Activated T-cell treated with anti-CD3 and anti-CD28 coated beads, Interleukin-2, amount 50 U/mL, for 4 hours (primary cell): Measurements from ENCODE around the gene MYMK. TPM values are rescaled to one million over a fixed set of nuclear protein-coding genes. Genes with fewer than 3 reads are reported as not detected.

Experiments
- ATAC-seq, 2 donors: fragments of 200-7000 bp; cut with Tn5 transposase; one replicate each; pipeline ENCODE4 v1.10.0; 2021
- DNase-seq: peaks from one replicate; pipeline ENCODE4 v3.0.0-alpha.2; 2020
- H3K27me3 Mint-ChIP-seq: one replicate; pipeline ENCODE4 v1.8.0; 2021; ENCODE audit warnings: low read depth, mixed read lengths
- H3K36me3 Mint-ChIP-seq: one replicate; pipeline ENCODE4 v1.8.0; 2022; ENCODE audit warnings: mixed read lengths; ENCODE audit not compliant: insufficient read depth
- H3K4me1 Mint-ChIP-seq: one replicate; pipeline ENCODE4 v1.8.0; 2021; ENCODE audit warnings: low read depth, mixed read lengths
- H3K4me3 Mint-ChIP-seq: one replicate; pipeline ENCODE4 v1.8.0; 2021; ENCODE audit warnings: mild to moderate bottlenecking, moderate library complexity, mixed read lengths
- H3K9me3 Mint-ChIP-seq: one replicate; pipeline ENCODE4 v1.8.0; 2021; ENCODE audit warnings: mixed read lengths
- total RNA-seq, 3 donors: library from RNA; stranded (reverse); gene quantifications; one replicate each; pipeline ENCODE4 v1.2.1, GENCODE V29; 2021

Gene MYMK
- total RNA-seq, 3 donors from 2014 or later, result not detected

DNA sequence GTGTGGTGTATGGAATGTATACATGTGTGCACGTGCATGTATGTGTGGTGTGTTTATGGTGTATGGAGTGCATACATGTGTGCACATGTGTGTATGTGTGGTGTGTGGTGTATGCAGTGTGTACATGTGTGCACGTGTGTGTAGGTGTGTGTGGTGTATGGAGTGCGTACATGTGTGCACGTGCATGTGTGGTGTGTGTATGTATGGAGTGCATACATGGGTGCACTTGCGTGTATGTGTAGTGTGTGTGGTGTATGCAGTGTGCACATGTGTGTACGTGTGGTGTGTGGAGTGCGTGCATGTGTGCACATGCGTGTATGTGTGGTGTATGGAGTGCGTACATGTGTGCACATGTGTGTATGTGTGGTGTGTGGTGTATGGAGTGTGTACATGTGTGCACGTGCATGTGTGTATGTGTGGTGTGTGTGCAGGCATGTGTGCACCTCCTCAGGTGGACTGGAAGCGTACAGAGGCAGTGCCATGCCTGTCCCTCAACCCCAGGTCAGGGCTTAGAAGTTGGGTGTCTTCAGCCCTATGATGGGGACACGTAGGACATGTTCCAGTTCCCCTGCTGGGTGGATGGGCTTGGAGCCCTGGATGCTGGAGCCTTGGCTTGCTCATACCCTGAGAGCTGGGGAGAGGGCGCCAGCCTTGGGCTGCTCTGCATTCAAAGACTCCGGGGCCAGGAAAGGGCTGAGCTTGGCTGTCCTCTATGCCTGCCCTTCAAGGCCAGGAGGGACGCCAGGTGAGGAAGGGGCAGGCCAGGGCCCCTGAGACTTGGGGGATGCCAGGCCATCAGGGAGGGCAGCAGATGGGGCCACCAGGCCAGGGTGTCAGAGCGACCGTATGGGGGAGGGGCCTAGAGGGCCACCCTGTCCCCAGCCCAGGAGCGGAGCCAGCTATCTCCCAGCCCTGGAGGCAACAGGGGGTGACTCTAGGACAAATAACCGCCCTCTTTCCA is 12.2 kb downstream of the MYMK start:
- ATAC-seq (no peak), DNase-seq (no peak)
- Mint-ChIP-seq H3K9me3 (no peaks in the 10 kb centered on the region), H3K36me3 (no peaks in the 10 kb centered on the region), H3K27me3 (peaks cover 3% of the 10 kb centered on the region), H3K4me3 (no peak overlapping the region), H3K4me1 (peaks cover 19% of the 10 kb centered on the region)

DNA sequence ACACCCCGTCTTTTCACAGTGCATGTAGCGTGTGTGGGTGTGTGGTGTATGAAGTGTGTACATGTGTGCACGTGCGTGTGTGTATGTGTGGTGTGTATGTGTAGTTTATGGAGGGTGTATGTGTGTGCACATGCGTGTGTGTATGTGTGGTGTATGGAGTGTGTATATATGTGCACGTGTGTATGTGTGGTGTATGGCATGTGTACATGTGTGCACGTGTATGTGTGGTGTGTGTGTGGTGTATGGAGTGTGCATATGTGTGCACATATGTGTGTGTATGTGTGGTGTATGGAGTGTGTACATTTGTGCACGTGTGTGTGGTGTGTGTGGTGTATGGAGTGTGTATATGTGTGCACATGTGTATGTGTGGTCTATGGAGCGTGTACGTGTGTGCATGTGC is 13.2 kb downstream of the MYMK start:
- ATAC-seq (no peak), DNase-seq (no peak)
- H3K9me3 Mint-ChIP-seq, result no peaks in the 10 kb centered on the region
- no peaks in the 10 kb centered on the region for H3K36me3 Mint-ChIP-seq
- peaks cover 19% of the 10 kb centered on the region for H3K4me1 Mint-ChIP-seq
- H3K4me3 Mint-ChIP-seq, result no peak overlapping the region
- peaks cover 3% of the 10 kb centered on the region for H3K27me3 Mint-ChIP-seq

DNA sequence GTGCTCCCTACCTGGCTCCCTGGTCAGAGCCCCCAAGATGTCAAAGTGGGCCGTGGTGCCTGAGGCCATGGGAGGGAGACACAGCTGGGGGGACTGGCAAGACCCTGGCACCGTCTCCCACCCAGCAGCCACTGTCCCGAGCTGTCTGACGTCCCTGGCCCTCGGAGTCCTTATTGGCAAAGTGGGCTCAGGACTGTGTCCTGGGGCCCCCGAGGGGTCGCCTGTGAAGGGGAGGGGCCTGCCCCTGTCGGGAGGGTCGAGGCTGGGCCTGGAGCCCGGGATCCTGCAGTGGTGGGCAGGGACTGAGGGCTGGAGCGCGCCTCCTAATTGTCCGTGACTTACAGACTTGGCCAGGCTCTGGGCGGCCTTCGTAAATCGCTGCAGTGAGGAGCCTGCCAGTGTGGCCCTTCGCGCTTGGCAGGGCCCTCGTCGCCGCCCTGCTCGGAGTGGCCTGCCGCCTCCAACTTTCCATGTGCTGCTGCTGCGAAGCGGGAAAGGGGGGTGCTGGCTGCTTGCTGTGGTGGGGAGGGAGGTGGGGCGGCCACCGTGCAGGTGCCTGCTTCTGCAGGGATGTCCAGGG is 13.7 kb downstream of the MYMK start:
- no peaks in the 10 kb centered on the region for H3K9me3 Mint-ChIP-seq
- no peak for DNase-seq
- no peak overlapping the region for H3K4me3 Mint-ChIP-seq
- H3K27me3 Mint-ChIP-seq, result peaks cover 3% of the 10 kb centered on the region
- peaks cover 19% of the 10 kb centered on the region for H3K4me1 Mint-ChIP-seq
- H3K36me3 Mint-ChIP-seq, result no peaks in the 10 kb centered on the region
- no peak for ATAC-seq

DNA sequence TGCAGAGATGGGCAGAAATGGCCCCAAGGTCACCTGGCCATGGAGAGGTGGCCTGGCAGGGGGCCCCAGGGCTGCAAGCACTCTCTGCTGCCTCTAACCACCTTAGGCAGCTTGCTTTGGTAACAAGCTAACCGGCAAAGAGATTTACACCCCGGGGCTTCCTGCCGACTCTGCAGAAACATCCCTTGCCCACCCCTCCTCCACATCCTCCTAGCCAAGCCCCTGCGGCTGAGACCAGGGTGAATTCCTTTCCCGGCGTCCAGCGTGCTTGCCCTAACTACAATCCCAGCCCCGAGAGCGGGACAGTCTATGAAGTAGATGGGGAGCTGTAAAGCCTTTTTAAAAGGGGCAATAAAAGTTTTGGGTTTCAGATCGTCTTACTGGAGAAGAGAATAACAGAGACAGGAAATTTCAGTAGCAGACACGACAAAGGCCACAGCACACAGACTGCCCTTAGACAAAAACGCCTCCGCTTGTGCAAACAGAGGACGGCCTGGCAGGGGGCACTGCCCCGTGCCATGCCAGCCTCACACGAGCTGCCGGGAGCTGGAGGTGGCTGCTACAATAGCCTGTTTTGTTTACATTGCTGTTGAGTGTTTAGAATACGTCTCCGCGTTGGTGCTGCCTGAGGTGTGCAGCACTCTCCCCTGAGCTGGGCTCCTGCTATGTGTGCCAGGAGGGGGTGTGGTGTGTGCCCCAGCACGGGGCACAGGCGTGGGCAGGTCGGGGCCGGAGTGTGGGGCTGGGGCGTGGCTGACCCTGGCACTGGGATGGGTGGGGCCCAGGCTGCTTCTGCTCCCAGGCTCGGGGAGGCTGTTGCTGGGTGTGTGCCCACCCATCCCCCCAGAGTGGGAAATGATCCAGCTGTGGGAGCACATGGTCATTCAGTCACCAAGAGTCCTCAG is 15.3 kb downstream of the MYMK start:
- H3K4me3 Mint-ChIP-seq, result peak overlapping the region; percentile 72
- no peaks in the 10 kb centered on the region for H3K36me3 Mint-ChIP-seq
- no peak for DNase-seq
- H3K4me1 Mint-ChIP-seq, result peaks cover 19% of the 10 kb centered on the region
- ATAC-seq, result peak; percentile 41 to 58
- H3K9me3 Mint-ChIP-seq, result no peaks in the 10 kb centered on the region
- no peaks in the 10 kb centered on the region for H3K27me3 Mint-ChIP-seq

DNA sequence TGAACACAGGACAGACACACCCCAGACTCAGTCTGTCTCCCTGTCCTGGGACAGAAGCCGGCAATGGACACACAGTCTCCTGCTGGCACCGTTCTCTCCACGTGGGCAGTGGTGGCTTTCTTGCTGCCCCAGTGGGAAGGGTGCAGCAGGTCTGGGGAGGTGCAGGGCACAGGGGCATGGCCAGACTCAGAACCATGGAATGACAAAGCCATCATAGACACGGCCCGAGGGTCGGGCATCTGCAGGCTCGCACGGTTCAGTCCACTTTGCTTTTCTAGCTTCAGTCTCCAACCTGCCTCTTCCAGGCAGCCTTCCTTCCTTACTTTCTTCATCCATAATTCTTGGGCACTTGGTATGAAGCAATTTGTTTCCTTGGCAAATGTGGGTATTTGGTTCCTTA is 16.7 kb downstream of the MYMK start:
- no peaks in the 10 kb centered on the region for H3K9me3 Mint-ChIP-seq
- DNase-seq, result no peak
- no peak overlapping the region for H3K4me3 Mint-ChIP-seq
- H3K4me1 Mint-ChIP-seq, result peaks cover 19% of the 10 kb centered on the region
- no peaks in the 10 kb centered on the region for H3K36me3 Mint-ChIP-seq
- ATAC-seq, result no peak
- H3K27me3 Mint-ChIP-seq, result peaks cover 6% of the 10 kb centered on the region

DNA sequence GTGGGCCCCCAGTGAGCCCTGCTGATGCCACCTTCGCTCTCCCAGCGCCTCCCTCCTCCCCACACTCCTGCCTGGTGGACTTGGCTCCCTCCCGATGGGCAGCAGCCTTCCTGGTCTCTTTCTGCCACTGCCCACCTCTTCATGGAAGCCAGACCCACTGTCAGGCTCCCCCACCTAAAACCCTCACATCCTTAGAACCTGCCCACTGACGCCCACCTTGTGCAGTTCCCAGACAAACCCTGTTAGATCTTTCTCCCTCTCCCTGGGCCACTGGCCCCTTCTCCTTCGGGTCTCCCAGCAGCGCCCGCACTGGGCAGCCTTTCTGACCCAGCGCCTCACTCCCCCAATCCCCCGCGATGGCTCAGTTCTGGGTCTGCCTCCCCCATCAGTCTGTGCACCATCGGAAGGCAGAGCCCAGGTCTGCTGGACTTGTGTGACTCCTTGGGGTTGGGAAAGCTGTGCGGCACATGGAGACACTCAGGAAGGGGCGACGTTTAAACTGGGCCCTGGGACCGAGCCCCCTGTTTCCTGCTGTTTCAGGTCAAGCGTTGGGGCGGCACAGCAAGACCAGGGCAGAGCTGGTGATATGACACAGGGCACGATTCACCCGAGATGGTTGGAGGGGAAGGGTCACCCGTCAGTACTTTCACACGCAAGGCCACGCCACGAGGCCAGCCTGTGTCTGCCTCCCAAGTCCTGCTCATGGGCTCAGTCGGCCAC is 17.4 kb downstream of the MYMK start:
- Mint-ChIP-seq H3K36me3 (no peaks in the 10 kb centered on the region), H3K4me3 (no peak overlapping the region), H3K27me3 (peaks cover 8% of the 10 kb centered on the region), H3K4me1 (peaks cover 19% of the 10 kb centered on the region), H3K9me3 (peaks cover 3% of the 10 kb centered on the region)
- ATAC-seq (no peak), DNase-seq (no peak)

DNA sequence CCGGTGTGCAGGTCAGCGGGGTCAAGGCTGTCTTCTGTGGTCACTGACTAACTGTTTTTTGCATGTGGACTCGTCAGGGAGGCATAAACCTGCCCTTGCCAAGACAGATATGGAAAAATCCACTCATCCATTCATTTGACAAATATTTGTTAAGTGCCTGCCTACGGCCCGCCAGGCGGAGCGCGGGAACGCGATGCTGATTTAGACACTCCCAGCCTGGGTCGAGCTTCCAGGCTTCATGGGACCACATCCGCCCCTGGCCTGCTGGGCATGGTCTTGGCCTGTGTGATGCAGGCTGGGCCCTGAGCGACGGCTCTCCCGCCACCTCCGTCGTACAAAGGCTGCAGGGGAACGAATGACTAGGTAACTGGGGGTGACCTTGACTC is 18.1 kb downstream of the MYMK start:
- peaks cover 19% of the 10 kb centered on the region for H3K4me1 Mint-ChIP-seq
- peaks cover 11% of the 10 kb centered on the region for H3K9me3 Mint-ChIP-seq
- no peak for ATAC-seq
- H3K27me3 Mint-ChIP-seq, result peaks cover 10% of the 10 kb centered on the region
- H3K36me3 Mint-ChIP-seq, result no peaks in the 10 kb centered on the region
- H3K4me3 Mint-ChIP-seq, result no peak overlapping the region
- no peak for DNase-seq

DNA sequence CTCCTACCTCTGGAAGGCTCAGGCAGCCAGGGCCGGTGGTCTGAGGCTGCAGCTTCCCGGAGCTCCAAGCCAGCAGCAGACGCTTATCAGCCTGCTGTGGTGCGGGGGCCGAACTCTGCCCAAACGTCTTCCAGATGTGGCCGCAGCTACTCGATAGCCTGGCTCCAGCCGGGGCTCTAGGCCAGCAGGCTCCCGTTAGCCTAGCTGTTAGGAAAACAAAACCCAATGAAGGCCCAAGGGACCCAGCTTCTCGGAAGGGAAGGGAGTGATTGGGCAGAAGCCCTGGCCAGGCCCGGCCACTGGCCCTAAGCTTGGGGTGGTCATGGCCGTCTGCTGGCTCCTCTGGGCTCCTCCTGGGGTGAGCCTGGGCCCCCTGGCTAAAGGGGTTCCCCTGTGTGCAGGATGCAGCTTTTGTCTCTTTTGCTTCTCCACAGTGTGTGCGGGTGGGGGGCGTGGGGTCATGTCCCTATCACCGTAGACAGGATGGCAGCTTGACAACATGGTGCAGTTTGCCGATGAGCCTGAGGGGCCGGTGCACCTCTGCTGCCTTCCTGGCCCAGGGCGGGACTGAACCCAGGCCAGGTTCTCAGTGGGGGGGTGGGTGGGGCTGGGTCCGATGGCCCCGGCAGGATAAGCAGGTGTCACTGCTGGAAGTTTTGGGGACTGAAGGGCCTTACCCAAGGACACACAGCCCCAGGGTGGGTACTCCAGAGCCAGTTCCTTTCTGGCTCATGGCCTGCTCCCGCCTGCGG is 18.7 kb downstream of the MYMK start:
- no peaks in the 10 kb centered on the region for H3K36me3 Mint-ChIP-seq
- peaks cover 16% of the 10 kb centered on the region for H3K9me3 Mint-ChIP-seq
- no peak for ATAC-seq
- DNase-seq, result no peak
- no peak overlapping the region for H3K4me3 Mint-ChIP-seq
- peaks cover 10% of the 10 kb centered on the region for H3K27me3 Mint-ChIP-seq
- H3K4me1 Mint-ChIP-seq, result peaks cover 19% of the 10 kb centered on the region

DNA sequence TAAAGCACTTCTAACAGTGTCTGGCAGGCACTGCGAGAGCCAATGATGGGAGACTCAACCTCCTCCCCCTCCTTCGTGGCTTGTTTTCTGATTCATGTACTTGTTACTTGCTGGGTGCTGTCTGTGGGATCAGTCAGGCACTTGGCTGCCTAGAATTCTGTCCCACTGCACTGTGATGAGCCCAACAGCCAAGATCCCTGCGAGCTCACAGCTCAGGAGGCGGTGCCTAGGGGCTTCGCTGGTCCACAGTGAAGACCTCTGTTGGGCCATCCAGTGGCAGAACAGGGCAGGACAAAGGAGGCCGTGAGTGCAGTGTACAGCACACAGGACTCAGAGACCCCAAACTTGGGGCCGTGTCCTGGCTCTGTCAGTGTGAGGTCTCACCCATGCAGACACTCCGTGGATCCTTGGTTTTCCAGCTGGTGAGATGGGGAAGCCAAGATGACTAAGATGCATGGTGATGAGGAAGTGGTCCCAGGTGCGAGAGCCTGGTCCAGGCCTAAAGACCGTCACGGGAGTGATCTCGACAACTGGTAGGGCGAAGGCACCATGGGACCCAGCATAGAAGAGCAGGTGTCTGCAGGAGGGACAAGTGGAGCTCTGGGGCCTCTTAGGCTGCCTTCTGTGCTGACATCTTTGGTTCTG is 19.5 kb downstream of the MYMK start:
- ATAC-seq (no peak), DNase-seq (no peak)
- Mint-ChIP-seq H3K27me3 (peaks cover 10% of the 10 kb centered on the region), H3K36me3 (no peaks in the 10 kb centered on the region), H3K9me3 (peaks cover 16% of the 10 kb centered on the region), H3K4me1 (peaks cover 19% of the 10 kb centered on the region), H3K4me3 (no peak overlapping the region)

DNA sequence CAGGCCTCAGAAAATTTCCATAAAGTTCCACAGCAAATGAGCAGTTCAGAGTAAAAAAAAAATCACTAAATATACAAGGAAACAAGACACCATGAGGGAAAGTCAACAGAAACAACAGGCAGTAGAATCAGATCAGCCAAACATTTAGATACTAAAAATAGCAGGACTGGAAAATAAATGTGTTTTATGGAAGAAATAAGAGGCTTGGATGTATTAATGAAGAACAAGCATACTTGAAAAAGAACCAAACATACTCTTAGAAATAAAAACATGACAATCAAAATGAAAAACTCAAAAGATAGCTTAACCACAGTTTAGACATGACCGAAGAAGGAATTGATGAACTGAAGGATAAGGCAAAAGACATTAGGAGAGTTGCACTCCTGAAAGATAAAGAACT is 22.6 kb downstream of the MYMK start:
- H3K4me3 Mint-ChIP-seq, result no peak overlapping the region
- H3K27me3 Mint-ChIP-seq, result peaks cover 16% of the 10 kb centered on the region

DNA sequence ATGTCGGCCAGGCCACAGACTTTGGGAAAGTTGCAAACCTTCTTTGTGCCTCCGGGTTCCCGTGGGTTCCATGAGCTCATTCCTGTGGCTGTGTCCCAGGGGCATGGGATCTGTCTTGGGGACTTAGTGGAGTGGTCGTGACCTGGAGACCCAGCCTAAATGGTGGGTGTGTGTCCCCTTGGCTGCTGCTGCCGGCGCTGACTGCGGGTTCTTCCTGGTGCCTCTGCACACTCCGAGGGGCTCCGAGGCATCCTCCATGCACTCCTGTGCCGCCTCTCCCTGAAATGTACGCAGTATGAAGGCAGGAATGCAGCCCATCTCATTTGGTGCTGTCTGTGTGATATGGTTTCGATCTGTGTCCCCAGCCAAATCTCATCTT is 24.9 kb downstream of the MYMK start:
- ATAC-seq (no peak), DNase-seq (no peak)
- Mint-ChIP-seq H3K27me3 (peaks cover 16% of the 10 kb centered on the region), H3K36me3 (no peaks in the 10 kb centered on the region), H3K9me3 (peaks cover 16% of the 10 kb centered on the region), H3K4me1 (no peaks in the 10 kb centered on the region), H3K4me3 (no peak overlapping the region)

More for the DNA sequence above, 22.6 kb downstream of the MYMK start:
- Mint-ChIP-seq H3K4me1 (no peaks in the 10 kb centered on the region), H3K36me3 (no peaks in the 10 kb centered on the region), H3K9me3 (peaks cover 16% of the 10 kb centered on the region)
- ATAC-seq (no peak), DNase-seq (no peak)

DNA sequence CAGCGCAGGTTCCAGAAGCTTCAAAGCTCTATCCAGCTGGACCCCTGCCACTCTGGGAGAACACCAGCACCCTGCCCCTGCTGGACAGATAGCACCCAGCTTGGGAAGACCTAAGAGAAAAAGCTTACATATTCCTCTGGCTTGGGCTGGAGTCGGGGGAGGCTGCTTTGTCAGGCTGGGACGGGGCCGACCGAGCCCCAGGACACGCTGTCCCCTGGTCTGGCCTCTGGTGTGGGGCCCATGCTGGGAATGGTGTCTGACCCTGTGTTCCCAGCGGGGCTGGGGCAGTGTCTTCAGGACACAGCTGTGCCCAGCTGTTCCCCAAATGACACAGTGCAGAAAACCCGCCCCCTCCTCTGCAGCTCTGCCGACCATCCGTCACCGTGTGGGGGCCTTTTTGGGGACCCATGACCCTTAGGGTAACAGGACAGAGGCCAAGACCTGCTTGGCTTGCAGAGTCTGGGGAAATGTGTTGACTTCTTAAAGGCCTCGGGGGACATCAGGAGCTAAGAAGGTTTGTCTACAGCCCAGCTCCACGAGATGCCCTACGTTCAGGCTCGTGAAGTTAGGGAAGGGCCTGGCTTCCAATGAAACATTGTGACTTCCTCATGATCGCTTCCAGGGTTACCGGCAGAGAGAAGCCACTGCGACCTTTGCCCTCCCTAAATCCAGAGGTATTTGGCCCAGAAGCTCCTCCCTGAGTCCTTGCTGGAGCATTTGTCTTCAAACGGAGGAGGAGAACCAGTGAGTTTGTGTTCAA is 25.4 kb downstream of the MYMK start:
- no peak for DNase-seq
- H3K27me3 Mint-ChIP-seq, result peaks cover 16% of the 10 kb centered on the region
- H3K9me3 Mint-ChIP-seq, result peaks cover 16% of the 10 kb centered on the region
- no peaks in the 10 kb centered on the region for H3K4me1 Mint-ChIP-seq
- ATAC-seq, result no peak
- no peak overlapping the region for H3K4me3 Mint-ChIP-seq
- H3K36me3 Mint-ChIP-seq, result no peaks in the 10 kb centered on the region
